GM21367 (cell line): ENCODE measurements around the gene PARVB.
"Not testable (repeated sequence)": the region's sequence is repeated elsewhere in the genome, so short reads cannot be mapped to it uniquely, and the experiment has no call there.

Experiments
- ATAC-seq: cut with Tn5 transposase; IDR thresholded peaks from one replicate; pipeline ENCODE4 v1.9.1; 2021; ENCODE audit not compliant: unreplicated experiment

Gene PARVB

DNA sequence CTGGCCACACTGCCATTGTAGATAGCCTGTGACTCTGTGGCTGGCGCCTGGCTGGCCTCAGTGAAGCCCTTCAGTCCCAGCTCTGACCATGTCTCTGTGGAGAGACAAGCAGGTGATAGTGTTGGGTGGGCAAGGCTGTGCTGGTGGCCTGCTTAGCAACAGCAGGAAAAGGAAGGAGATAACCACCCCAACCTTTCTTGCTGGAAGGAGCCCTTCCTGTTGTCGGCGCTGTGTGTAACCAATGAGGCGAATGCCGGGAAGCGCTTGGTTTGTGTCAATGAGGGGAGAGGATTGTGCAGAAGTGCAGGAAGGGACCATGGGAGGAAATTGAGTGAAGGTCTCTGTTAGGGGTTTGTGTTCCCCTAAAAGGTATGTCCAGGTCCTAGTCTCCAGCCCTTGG lies 27.3 kb downstream of the PARVB start:
- no peak for ATAC-seq

DNA sequence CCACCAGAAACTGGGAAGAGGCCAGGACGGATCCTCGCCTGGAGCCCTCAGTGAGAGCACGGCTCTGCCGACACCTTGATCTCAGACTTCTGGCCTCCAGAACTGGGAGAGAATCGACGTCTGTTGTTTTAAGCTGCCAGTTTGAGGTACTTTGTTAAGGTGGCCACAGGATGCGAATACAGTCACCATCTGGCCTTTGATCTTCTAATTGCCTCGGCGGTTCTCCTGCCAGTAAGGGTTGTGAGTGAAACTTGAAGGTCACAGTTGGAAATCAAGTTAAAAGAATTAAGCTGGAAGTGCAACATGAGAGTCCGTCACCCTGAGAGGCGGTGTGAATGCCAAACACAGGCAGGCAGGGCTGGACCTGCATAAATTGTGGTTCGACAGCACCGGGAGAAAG lies 27.9 kb downstream of the PARVB start:
- no peak for ATAC-seq

- no peak for ATAC-seq
Observed at GRCh38 chr22:44055805-44056204, 31.7 kb downstream of the PARVB start.

DNA sequence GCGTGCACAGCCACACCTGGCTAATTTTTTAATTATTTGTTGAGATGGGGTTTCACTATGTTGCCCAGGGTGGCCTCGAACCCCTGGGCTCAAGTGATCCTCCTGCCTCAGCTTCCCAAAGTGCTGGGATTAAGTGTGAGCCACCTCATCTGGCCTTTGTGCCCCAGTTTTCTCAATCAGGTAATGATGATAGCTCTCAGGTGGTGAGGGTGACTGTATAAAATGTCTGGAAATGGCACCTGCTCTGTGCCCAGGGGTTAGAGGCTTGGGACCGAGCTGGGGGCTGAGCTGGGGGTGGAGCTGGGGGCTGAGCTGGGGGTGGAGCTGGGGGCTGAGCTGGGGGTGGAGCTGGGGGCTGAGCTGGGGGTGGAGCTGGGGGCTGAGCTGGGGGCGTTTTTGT lies 32.5 kb downstream of the PARVB start:
- not testable (repeated sequence) for ATAC-seq

DNA sequence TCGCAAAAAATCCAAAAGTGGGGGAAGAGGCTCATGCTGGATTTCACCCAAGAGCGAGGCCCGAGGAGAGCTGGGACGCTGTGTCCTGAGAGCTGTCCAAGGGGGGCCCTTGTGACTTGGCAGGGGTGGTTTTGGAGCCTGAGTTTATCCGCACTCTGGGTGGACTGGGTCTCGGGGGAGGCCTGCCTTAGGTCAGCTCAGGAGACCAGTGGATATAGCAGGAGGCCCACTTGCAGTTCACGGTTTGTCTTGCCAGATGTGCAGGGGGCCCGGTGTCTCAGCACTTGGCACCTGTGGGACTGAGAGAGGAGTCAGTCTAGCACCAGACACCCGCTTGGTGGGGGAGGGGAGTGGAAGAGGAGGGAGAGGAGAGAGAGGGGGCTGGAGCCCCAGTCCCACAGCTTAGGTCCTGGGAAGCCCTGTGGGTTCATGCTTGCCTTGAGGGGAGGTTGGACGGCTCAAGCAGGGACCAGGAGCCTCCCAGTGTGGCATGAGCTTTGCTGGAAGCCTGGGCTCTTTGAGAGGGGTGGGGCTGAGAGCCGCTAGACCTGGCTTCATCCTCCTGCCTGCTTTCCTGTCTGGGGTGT lies 33.4 kb downstream of the PARVB start:
- no peak for ATAC-seq

DNA sequence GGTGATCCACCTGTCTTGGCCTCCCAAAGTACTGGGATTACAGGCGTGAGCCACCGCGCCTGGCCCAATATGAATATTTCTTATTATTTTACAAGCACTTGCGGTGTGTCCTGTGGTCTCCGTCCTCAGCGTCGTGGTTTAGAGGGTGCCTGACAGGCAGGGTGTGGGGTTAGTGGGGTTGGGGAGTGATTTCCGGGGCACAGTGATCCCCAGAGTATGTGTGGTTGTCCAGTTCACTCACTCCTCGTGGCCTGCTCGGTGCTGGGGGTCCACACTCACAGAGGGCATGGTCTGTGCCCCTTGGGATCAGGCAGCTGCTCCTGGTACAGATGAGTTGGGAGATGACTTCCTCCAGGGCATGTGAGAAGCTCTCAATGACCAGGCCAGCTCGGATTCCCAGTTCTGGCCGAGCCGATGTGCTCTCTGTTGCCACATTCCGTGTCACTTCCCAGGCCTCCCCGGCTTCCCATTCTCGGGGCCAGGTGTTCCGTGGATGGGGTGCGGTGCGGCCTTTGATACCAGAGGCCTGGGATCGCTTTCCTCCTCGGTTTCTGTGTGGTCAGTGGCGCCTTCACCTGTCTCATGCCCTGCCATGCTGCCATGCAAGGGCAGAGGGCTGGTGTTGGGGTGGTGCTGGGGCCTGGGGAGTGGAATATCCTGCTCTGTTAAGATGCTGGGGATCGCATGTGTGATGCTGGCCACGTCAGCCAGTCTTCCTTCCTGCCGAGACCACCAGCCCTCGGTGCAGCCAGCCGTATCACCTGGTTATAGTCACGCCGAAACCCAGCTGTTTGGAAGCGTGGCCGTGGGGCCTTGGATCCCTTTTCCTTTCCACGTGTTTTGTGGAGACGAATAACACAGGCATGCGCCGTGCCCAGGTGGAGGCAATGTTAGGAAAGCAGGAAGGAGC lies 39.6 kb downstream of the PARVB start:
- no peak for ATAC-seq

DNA sequence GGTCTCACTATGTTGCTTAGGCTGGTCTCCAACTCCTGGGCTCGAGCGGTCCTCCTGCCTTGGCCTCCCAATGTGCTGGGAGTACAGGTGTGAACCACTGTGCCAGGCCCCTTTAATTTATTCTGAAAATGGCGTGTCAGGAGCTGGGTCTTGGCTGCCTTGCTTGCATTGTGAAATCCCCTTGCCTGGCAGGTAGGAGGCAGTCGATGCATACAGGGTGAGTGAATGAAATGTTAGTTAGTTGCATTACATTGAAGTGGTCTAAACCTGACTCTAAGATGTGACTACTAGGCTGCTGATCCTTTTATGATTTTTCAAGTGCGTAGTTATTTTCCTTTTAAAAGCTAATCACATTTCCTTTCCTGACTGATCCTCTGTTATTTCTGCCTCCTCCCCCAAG lies 42.9 kb downstream of the PARVB start:
- no peak for ATAC-seq

DNA sequence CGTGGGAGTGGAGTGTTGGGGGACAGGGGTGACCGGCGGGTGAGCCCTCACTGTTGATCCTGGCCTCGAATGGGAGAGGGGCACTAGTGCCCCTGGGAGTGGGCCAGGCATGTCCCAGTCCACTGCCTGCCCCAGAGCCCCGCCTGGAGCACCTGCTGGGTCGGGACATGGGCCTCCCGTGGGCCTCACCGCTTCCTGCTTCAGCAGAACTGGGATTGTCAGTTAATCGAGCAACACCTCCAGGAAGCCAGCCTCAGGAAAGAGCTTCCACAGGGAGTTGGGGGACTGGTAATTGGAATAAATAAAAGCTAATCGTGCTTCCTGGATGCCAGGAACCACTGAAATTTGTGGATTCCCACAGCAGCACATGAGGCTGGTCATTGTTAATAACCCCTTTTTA lies 43.8 kb downstream of the PARVB start:
- ATAC-seq, result no peak

DNA sequence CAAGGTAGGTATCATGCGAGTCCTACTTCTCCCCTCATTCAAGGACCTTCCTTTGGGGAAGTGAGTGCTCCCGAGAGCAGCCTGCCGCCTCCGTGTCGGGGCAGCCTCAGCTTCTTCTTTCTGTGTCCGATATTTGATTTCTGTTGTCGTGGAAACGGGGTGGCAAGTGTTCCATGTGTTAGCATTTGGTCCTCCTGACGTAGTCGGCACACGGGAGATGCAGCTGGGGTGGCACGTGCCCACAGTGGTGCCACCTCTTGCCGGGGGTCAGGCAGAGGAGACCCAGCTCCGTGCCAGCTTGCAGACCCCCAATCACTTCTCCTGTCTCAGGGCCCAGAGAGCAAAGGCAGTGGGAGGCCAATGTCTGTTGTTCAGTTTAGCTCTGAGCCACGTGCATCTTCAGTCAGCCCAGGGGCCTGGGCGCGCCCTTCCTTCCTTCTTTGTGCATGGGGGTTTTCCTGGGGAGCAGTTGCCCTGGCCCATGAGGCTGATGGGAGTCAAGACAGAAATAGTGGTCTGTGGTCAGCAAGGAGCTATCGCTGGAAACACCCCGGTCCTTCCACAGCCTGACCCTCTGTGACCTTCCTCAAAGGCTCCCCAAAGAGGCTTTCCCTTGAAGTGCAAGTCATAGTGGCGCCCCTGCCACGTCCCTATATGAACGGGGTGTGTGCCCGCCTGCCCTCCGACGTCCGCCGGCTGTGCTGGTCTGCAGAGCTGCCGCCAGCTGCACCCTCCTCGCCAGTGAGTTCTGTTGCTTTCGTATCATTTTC lies 44.5 kb downstream of the PARVB start:
- no peak for ATAC-seq

- ATAC-seq, result no peak
Observed at GRCh38 chr22:44070029-44070428, 45.9 kb downstream of the PARVB start.

- ATAC-seq, result no peak
Observed at GRCh38 chr22:44071781-44072326, 47.8 kb downstream of the PARVB start.

- no peak for ATAC-seq
Observed at GRCh38 chr22:44074337-44074984, 50.4 kb downstream of the PARVB start.

- ATAC-seq, result no peak
Observed at GRCh38 chr22:44075022-44075421, 50.9 kb downstream of the PARVB start.

GRCh38 chr22:44075670-44076069 lies 51.6 kb downstream of the PARVB start:
- no peak for ATAC-seq

DNA sequence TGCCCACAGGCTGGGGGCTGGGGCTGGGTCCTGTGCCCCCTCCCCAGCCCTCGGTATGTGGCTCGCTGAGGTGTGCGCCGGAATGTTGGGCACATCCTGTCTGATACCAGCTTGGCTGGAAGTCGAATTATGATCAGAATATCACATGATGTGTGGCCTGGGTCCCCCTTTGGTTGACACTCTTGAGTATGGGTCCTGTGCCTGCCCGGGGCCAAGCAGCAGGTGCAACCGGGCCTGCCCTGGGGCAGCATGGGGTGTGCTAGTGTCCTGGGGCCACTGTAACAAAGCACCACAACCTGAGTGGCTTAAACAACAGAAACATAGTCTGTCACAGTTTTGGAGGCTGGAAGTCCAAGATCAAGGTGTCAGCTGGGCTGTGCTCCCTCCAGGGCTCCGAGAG lies 52.7 kb downstream of the PARVB start:
- ATAC-seq, result no peak

DNA sequence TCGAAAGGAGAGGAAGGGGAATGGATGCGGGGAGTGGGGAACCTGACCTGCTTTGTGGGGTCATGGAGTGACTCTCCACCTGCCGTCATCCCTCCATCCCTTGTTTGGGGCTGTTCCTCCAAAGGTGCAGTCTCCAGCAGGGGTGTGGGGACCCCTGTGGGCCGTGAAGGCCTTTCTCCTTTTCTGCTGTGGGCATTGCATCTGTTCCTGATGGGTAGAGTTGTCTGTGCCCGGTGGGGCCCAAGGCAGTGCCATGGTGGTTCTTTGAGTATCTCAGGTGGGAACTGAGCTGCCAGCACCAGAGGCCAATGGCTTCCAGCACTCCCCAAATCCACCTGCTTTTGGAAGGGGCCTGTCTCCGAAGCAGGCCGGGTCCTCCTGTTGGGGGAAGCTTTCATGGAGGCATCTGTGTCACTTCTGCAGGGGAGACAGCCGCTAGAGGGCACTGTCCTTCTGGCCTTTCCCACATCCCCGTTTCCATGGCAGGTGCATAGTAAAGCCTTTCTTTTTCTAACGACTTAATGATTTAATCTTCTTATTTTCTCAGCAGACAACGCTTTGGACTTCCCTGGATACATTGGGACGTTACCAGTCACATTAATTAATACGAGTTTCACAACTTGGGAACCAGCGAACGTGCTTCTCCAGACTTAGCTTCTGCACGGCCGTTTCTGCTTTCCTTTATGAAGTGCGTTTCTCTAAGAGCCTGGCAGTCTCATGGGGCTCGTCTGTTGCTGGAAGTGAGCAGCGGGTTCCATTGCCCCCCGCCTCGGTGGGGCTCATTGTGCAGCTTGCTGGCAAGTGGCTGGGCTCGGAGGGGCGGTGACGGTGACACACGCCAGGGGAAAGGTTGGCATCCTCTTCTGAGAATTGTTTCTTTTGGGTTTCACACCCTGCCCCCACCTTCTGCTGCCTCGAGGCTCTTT lies 57.1 kb downstream of the PARVB start:
- ATAC-seq, result no peak

GRCh38 chr22:44082801-44083200 lies 58.7 kb downstream of the PARVB start:
- no peak for ATAC-seq

DNA sequence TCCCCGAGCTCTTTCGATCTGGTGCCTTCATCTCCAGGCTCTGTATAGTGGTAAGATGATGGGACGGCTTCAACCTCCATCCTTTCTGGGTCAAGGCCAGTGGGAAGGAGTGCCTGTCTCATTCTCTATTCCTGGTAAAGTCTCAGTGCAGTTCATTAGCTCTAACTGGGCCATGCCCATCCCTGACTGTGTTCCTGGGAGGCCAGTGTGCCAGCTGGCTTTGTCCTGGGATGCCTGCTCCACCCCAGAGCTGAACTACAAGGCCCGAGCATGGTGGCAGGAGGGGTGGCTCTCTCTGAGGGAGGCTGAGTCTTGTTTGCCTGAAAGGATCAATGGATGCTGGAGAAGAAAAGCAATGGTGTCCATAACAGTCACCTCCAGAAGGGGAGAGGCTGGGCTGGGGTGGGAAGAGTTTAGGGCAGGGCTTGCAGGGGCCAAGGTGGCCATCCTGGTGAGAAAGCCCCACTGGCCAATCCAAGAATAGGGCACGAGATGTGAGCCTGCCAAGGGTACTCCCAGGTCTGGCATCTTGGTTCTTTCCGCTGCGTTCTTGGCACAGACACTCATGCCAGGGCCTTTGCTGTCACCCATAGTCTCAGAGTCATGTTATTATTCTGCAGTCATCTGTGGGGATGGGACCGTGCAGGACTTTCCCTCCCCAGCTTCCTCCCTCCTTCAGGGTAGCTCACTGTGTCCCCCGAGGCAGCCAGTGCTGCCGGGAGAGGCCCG lies 60.1 kb downstream of the PARVB start:
- no peak for ATAC-seq

GRCh38 chr22:44085743-44086270 lies 61.7 kb downstream of the PARVB start:
- no peak for ATAC-seq
